Esophagus squamous epithelium (tissue), 4 donors: ENCODE measurements around the gene MYLK3.

Experiments used
- CTCF ChIP-seq, 6 experiments: fragments of 450-650 bp in 4 of 6; fragments of 200-600 bp in 2 of 6; sonication (generic) in 2 of 6; IDR thresholded peaks; one replicate each; pipeline ENCODE4 v1.5.1; 2016 to 2019; ENCODE audit warnings: antibody characterized with exemption in 6 of 6, mild to moderate bottlenecking in 4 of 6, moderate library complexity in 4 of 6
- POLR2A ChIP-seq, 4 donors: fragments of 450-650 bp; IDR thresholded peaks; one replicate each; pipeline ENCODE4 v1.6.1; 2017; ENCODE audit warnings: antibody characterized with exemption in 4 of 4, mild to moderate bottlenecking in 4 of 4, moderate library complexity in 3 of 4

GRCh38 chr16:46715769-46716305 is 32.3 kb downstream of the MYLK3 start:
- no peak for TF ChIP-seq CTCF (IDR thresholded peaks at IDR 0.05)
- TF ChIP-seq POLR2A (IDR thresholded peaks at IDR 0.05): no peak
